HepG2 (cell line): ENCODE data around the gene ECHS1. TPM values are rescaled to one million over a fixed set of nuclear protein-coding genes. Genes with fewer than 3 reads are reported as not detected.

Experiments
- ATF7-NPFF ChIP-seq: sonication (generic); formaldehyde crosslinking; IDR thresholded peaks from 2 replicates; pipeline ENCODE4 v1.8.1; 2023; ENCODE audit warnings: mild to moderate bottlenecking, low read depth, missing genetic modification reagents, moderate library complexity
- ATM ChIP-seq: fragments of 450-650 bp; IDR thresholded peaks from 2 replicates; pipeline ENCODE4 v1.7.1; 2017; ENCODE audit warnings: mild to moderate bottlenecking, borderline replicate concordance
- DPF2 ChIP-seq: sonication (generic); formaldehyde crosslinking; IDR thresholded peaks from 2 replicates; pipeline ENCODE4 v1.4.0; 2020; ENCODE audit warnings: mild to moderate bottlenecking, low read depth, missing genetic modification reagents, borderline replicate concordance
- MYNN ChIP-seq: sonication (generic); formaldehyde crosslinking; IDR thresholded peaks from 2 replicates; pipeline ENCODE4 v1.4.0; 2020; ENCODE audit warnings: mild to moderate bottlenecking, low read depth, missing genetic modification reagents
- NKX3-1 ChIP-seq: sonication (generic); formaldehyde crosslinking; IDR thresholded peaks from 2 replicates; pipeline ENCODE4 v1.5.0; 2020; ENCODE audit warnings: missing genetic modification reagents
- NRL ChIP-seq: sonication (generic); formaldehyde crosslinking; IDR thresholded peaks from 2 replicates; pipeline ENCODE4 v1.5.0; 2020; ENCODE audit warnings: missing genetic modification reagents, mild to moderate bottlenecking, moderate library complexity, borderline replicate concordance
- SRF ChIP-seq: IDR thresholded peaks from 2 replicates; pipeline ENCODE4 v1.6.1; 2011; ENCODE audit warnings: mild to moderate bottlenecking, low read depth, low read length, moderate library complexity
- SRSF1 ChIP-seq: fragments of 200-400 bp; formaldehyde crosslinking; optimal IDR thresholded peaks from 2 replicates; pipeline ENCODE3; 2017; ENCODE audit warnings: mild to moderate bottlenecking, low read depth, low read length, moderate library complexity
- TOPORS ChIP-seq: sonication (generic); formaldehyde crosslinking; IDR thresholded peaks from 2 replicates; pipeline ENCODE4 v1.8.0; 2023; ENCODE audit warnings: mild to moderate bottlenecking, missing genetic modification reagents
- ZEB1 ChIP-seq: IDR thresholded peaks from 2 replicates; pipeline ENCODE4 v1.6.1; 2012; ENCODE audit warnings: mild to moderate bottlenecking, low read depth, inconsistent platforms; ENCODE audit not compliant: insufficient replicate concordance
- ZNF17 ChIP-seq: sonication (generic); formaldehyde crosslinking; IDR thresholded peaks from 2 replicates; pipeline ENCODE4 v1.5.0; 2020; ENCODE audit warnings: mild to moderate bottlenecking, missing genetic modification reagents
- ZNF256 ChIP-seq: sonication (generic); formaldehyde crosslinking; conservative IDR thresholded peaks from 2 replicates; pipeline ENCODE4 v1.4.0; 2020; ENCODE audit warnings: missing genetic modification reagents
- ZNF432 ChIP-seq: sonication (generic); formaldehyde crosslinking; IDR thresholded peaks from 2 replicates; pipeline ENCODE4 v1.5.0; 2020; ENCODE audit warnings: missing genetic modification reagents, mild to moderate bottlenecking, borderline replicate concordance
- ZNF451 ChIP-seq: sonication (generic); formaldehyde crosslinking; IDR thresholded peaks from 2 replicates; pipeline ENCODE4 v1.5.0; 2020; ENCODE audit warnings: mild to moderate bottlenecking, missing genetic modification reagents
- ZNF510 ChIP-seq: sonication (generic); formaldehyde crosslinking; IDR thresholded peaks from 2 replicates; pipeline ENCODE4 v1.4.0; 2020; ENCODE audit warnings: low read depth, mild to moderate bottlenecking, missing genetic modification reagents
- ZNF547 ChIP-seq: sonication (generic); formaldehyde crosslinking; IDR thresholded peaks from 2 replicates; pipeline ENCODE4 v1.5.1; 2020; ENCODE audit warnings: mild to moderate bottlenecking, missing genetic modification reagents
- ZNF570 ChIP-seq: sonication (generic); formaldehyde crosslinking; IDR thresholded peaks from 2 replicates; pipeline ENCODE4 v1.4.0; 2020; ENCODE audit warnings: mild to moderate bottlenecking, missing genetic modification reagents, borderline replicate concordance
- ZNF614 ChIP-seq: IDR thresholded peaks from 2 replicates; pipeline ENCODE4 v1.6.1; 2018; ENCODE audit warnings: missing biosample characterization, missing genetic modification reagents, inconsistent platforms, borderline replicate concordance
- ZNF747 ChIP-seq: sonication (generic); formaldehyde crosslinking; IDR thresholded peaks from 2 replicates; pipeline ENCODE4 v1.8.1; 2023; ENCODE audit warnings: missing genetic modification reagents, mild to moderate bottlenecking, borderline replicate concordance
- ZNF775 ChIP-seq: sonication (generic); formaldehyde crosslinking; IDR thresholded peaks from 2 replicates; pipeline ENCODE4 v1.4.0; 2020; ENCODE audit warnings: missing genetic modification reagents, mild to moderate bottlenecking, moderate library complexity, borderline replicate concordance
- ZNF883 ChIP-seq: sonication (generic); formaldehyde crosslinking; IDR thresholded peaks from 2 replicates; pipeline ENCODE4 v1.5.1; 2020; ENCODE audit warnings: mild to moderate bottlenecking, missing genetic modification reagents; ENCODE audit errors: not compliant biosample characterization
- ZSCAN25 ChIP-seq: sonication (generic); formaldehyde crosslinking; IDR thresholded peaks from 2 replicates; pipeline ENCODE4 v1.8.0; 2022; ENCODE audit warnings: mild to moderate bottlenecking, missing genetic modification reagents
- polyA plus RNA-seq, 8 experiments: library from polyadenylated mRNA; depleted of rRNA in 3 of 8; stranded (reverse) in 7 of 8; unstranded in 1 of 8; fragments of >200 nt; fragmentation: Illumina TruSeq in 4 of 8; extraction: Trizol in 4 of 8; gene quantifications; 2 replicates each; pipeline versions ENCODE4 v1.2.1 to v1.2.3, GENCODE V29; 2011 to 2016; ENCODE audit warnings: low read depth in 4 of 8, missing spikeins in 1 of 8, mixed read lengths in 1 of 8; ENCODE audit not compliant: insufficient read depth in 1 of 8
- total RNA-seq, 5 experiments: library from RNA; depleted of rRNA; stranded (reverse); fragments of >200 nt; fragmentation: Illumina TruSeq; extraction: Trizol; gene quantifications; 2 replicates each; pipeline ENCODE4 v1.2.3, GENCODE V29; 2016; ENCODE audit warnings: low read depth in 1 of 5
- TF ChIP-seq, protein P1 (sequence below), 2 experiments: sonication (generic) in 1 of 2; formaldehyde crosslinking in 1 of 2; IDR thresholded peaks; 2 replicates each; pipeline versions ENCODE4 v1.5.1 to v1.6.1; 2011 to 2020; ENCODE audit warnings: borderline replicate concordance in 1 of 2, low read depth in 1 of 2, low read length in 1 of 2, mild to moderate bottlenecking in 1 of 2, missing genetic modification reagents in 1 of 2, moderate library complexity in 1 of 2
- TF ChIP-seq, protein P2 (sequence below): IDR thresholded peaks from 2 replicates; pipeline ENCODE4 v1.6.1; 2018; ENCODE audit warnings: missing genetic modification reagents
- TF ChIP-seq, protein P3 (sequence below): IDR thresholded peaks from 2 replicates; pipeline ENCODE4 v1.6.1; 2016; ENCODE audit warnings: low read depth

ECHS1 gene
- total and polyA plus RNA-seq, 2 of the 13 experiments (the other 11 are each of a cell fraction or from before 2014, with no cell fraction given), result 32.7 to 195 TPM

DNA sequence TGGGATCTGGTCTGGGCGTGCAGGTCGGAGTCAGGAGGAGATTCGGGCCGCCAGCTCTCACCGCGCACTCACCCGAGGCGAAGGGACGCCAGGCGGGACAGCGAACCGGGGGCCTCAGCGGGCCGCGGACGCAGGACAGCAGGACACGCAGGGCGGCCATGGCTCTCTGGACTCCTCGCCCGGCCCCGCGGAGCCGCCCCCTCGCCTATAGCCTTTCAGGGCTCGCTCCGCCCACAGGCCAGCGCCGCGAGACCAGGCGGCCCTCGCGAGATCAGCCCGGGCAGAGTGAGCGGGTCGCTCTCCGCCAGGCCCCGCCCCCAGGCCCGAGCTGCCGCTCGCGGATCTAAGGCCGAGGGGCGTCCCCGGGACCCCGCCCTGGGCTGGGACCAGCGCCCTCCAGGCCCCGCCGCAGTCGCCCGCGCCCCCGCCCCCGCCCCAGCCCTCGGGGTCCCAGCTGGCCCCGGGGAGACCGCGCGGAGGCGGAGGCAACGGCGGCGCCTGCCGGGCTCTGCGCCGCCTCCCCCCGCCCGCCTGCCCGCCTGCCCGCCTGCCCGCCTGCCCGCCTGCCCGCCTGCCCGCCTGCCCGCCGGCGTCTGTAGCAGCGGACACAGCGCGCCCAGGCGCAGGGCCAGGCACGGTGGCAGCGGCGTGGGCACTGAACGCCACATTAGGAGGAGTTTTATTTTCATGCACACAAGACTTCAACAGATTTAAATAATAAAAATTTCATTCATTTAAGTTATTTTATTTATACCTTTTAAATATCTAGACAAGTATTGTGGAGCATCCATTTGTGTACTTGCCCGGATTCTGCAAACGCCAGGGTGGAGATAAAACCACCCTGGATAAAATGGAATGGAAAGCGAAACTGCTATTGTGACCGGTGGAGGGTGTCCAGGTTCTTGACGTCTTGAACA, at the start of gene ECHS1 (continued):
- TF ChIP-seq, protein P1, sequence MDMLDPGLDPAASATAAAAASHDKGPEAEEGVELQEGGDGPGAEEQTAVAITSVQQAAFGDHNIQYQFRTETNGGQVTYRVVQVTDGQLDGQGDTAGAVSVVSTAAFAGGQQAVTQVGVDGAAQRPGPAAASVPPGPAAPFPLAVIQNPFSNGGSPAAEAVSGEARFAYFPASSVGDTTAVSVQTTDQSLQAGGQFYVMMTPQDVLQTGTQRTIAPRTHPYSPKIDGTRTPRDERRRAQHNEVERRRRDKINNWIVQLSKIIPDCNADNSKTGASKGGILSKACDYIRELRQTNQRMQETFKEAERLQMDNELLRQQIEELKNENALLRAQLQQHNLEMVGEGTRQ (IDR thresholded peaks at IDR 0.05; ENCODE audit: low read depth, low read length), result no peak
- TF ChIP-seq, protein P1 (CRISPR knock-in tag; IDR thresholded peaks at IDR 0.05; ENCODE audit: borderline replicate concordance), result no peak
- TF ChIP-seq, protein P2, sequence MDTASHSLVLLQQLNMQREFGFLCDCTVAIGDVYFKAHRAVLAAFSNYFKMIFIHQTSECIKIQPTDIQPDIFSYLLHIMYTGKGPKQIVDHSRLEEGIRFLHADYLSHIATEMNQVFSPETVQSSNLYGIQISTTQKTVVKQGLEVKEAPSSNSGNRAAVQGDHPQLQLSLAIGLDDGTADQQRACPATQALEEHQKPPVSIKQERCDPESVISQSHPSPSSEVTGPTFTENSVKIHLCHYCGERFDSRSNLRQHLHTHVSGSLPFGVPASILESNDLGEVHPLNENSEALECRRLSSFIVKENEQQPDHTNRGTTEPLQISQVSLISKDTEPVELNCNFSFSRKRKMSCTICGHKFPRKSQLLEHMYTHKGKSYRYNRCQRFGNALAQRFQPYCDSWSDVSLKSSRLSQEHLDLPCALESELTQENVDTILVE (CRISPR knock-in tag), result no peak
- TF ChIP-seq NRL (CRISPR knock-in tag), result peak; percentile 62; the same call in 1 of the 2 replicates
- no peak; the same call in 1 of the 2 replicates for TF ChIP-seq ZNF747 (CRISPR knock-in tag)
- no peak for TF ChIP-seq NKX3-1 (CRISPR knock-in tag)
- TF ChIP-seq ZNF570 (CRISPR knock-in tag), result no peak
- no peak for TF ChIP-seq SRSF1
- TF ChIP-seq ATF7-NPFF (CRISPR knock-in tag), result peak; percentile 59; the same call in 1 of the 2 replicates
- TF ChIP-seq ZNF614 (CRISPR knock-in tag), result no peak
- TF ChIP-seq MYNN (CRISPR knock-in tag), result no peak
- no peak for TF ChIP-seq ZNF256 (CRISPR knock-in tag)
- TF ChIP-seq ZNF451, result no peak
- no peak for TF ChIP-seq DPF2 (CRISPR knock-in tag)
- no peak for TF ChIP-seq ZEB1
- no peak for TF ChIP-seq ZNF510 (CRISPR knock-in tag)
- TF ChIP-seq, protein P3, sequence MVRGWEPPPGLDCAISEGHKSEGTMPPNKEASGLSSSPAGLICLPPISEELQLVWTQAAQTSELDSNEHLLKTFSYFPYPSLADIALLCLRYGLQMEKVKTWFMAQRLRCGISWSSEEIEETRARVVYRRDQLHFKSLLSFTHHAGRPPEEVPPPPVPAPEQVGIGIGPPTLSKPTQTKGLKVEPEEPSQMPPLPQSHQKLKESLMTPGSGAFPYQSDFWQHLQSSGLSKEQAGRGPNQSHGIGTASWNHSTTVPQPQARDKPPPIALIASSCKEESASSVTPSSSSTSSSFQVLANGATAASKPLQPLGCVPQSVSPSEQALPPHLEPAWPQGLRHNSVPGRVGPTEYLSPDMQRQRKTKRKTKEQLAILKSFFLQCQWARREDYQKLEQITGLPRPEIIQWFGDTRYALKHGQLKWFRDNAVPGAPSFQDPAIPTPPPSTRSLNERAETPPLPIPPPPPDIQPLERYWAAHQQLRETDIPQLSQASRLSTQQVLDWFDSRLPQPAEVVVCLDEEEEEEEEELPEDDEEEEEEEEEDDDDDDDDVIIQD (CRISPR knock-in tag), result no peak
- TF ChIP-seq ZNF775 (CRISPR knock-in tag), result no peak
- no peak for TF ChIP-seq SRF
- TF ChIP-seq TOPORS, result 0 out of 2 replicates have a peak, but pooled peaks have one; percentile 30
- TF ChIP-seq ZSCAN25 (CRISPR knock-in tag), result peak; percentile 83
- TF ChIP-seq ZNF883 (CRISPR knock-in tag), result no peak
- no peak for TF ChIP-seq ATM
- TF ChIP-seq ZNF432 (CRISPR knock-in tag), result no peak
- no peak; the same call in 1 of the 2 replicates for TF ChIP-seq ZNF547 (CRISPR knock-in tag)
- no peak for TF ChIP-seq ZNF17
